Kidney glomerular epithelial cell (primary cell): ENCODE data around the gene SLC46A2.
A peak's percentile ranks its signal among the peaks of the same experiment; 100 is the strongest.

ENCODE experiments used
- DNase-seq: peaks from one replicate; lab custom pipeline; 2025; lab: John Stamatoyannopoulos, UW

The SLC46A2 gene

GRCh38 chr9:112885324-112885723, 5.4 kb downstream of the SLC46A2 start:
- no peak for DNase-seq

- DNase-seq = no peak
Measured at GRCh38 chr9:112884721-112885120, 6.0 kb downstream of the SLC46A2 start.

- peak; percentile 42 for DNase-seq
Measured at GRCh38 chr9:112884101-112884500, 6.6 kb downstream of the SLC46A2 start.

- no peak for DNase-seq
Measured at GRCh38 chr9:112881331-112881730, 9.3 kb downstream of the SLC46A2 start.

- no peak for DNase-seq
Measured at GRCh38 chr9:112880650-112881049, 10.0 kb downstream of the SLC46A2 start.

- no peak for DNase-seq
Measured at GRCh38 chr9:112878752-112879151, 11.9 kb downstream of the SLC46A2 start.

- DNase-seq = no peak
Measured at GRCh38 chr9:112873773-112874405, 16.8 kb downstream of the SLC46A2 start.

- DNase-seq = no peak
Measured at GRCh38 chr9:112872019-112872418, 18.7 kb downstream of the SLC46A2 start.

GRCh38 chr9:112870556-112870955, 20.1 kb downstream of the SLC46A2 start:
- no peak for DNase-seq

GRCh38 chr9:112869917-112870316, 20.8 kb downstream of the SLC46A2 start:
- no peak for DNase-seq

GRCh38 chr9:112869041-112869529, 21.6 kb downstream of the SLC46A2 start:
- DNase-seq = no peak

GRCh38 chr9:112868461-112868860, 22.2 kb downstream of the SLC46A2 start:
- DNase-seq = no peak

- DNase-seq = peak; percentile 82
Measured at GRCh38 chr9:112867275-112867991, 23.2 kb downstream of the SLC46A2 start.

- peak; percentile 76 for DNase-seq
Measured at GRCh38 chr9:112866662-112867274, 23.9 kb downstream of the SLC46A2 start.

GRCh38 chr9:112864982-112865381, 25.7 kb downstream of the SLC46A2 start:
- no peak for DNase-seq

GRCh38 chr9:112864403-112864802, 26.3 kb downstream of the SLC46A2 start:
- no peak for DNase-seq

- DNase-seq = no peak
Measured at GRCh38 chr9:112863746-112864145, 26.9 kb downstream of the SLC46A2 start.

GRCh38 chr9:112863214-112863613, 27.5 kb downstream of the SLC46A2 start:
- DNase-seq = no peak

GRCh38 chr9:112861638-112862555, 28.8 kb downstream of the SLC46A2 start:
- no peak for DNase-seq

- no peak for DNase-seq
Measured at GRCh38 chr9:112861155-112861554, 29.5 kb downstream of the SLC46A2 start.

GRCh38 chr9:112860451-112860850, 30.2 kb downstream of the SLC46A2 start:
- DNase-seq = no peak

- DNase-seq = no peak
Measured at GRCh38 chr9:112858625-112859147, 32.0 kb downstream of the SLC46A2 start.
